HCT116 (cell line): ENCODE results near the gene TENM4. TPM values are rescaled to one million over a fixed set of nuclear protein-coding genes. Genes with fewer than 3 reads are reported as not detected.

Experiments used
- ATAC-seq: fragments of 200-7000 bp; cut with Tn5 transposase; 2 replicates; pipeline ENCODE4 v1.9.1; 2020; ENCODE audit warnings: mild to moderate bottlenecking, moderate library complexity
- BruUV-seq: library from RNA; stranded (reverse); fragments of 400-500 nt; replicated peaks from 2 replicates; lab custom pipeline; 2021; lab: Mats Ljungman, UMichigan
- CTCF ChIA-PET: fragments of 300-600 bp; sonication (Branson Sonifier 250); formaldehyde crosslinking; loops from one replicate; lab custom pipeline; 2021; ENCODE audit warnings: antibody characterized with exemption; lab: Charles Lee
- POLR2A ChIA-PET: fragments of 300-600, 350-600 bp; sonication (Branson Sonifier 250); formaldehyde crosslinking; loops from one replicate; lab custom pipeline; 2021; ENCODE audit warnings: antibody characterized with exemption; lab: Charles Lee
- RAD21 ChIA-PET, 2 experiments: fragments of 300-600 bp; sonication (Branson Sonifier 250); formaldehyde crosslinking; loops; one replicate each; lab custom pipeline; 2023; ENCODE audit warnings: low total read pairs in 2 of 2; ENCODE audit not compliant: uncharacterized antibody in 2 of 2, unreplicated experiment in 2 of 2, low non-redundant PET in 1 of 2; lab: Charles Lee
- DNase-seq: peaks from one replicate; pipeline ENCODE4 v3.0.0-alpha.2; 2010; ENCODE audit warnings: low read depth, low spot score
- H2AFZ ChIP-seq: fragments of 200-600 bp; shearing (Covaris generic), sonication (generic); 2 replicates; pipeline ENCODE4 v1.6.1; 2017; ENCODE audit warnings: low read depth, mixed run types, mixed read lengths, antibody characterized with exemption, low read length; ENCODE audit not compliant: poor library complexity, severe bottlenecking
- H3K27ac ChIP-seq: 2 replicates; pipeline ENCODE4 v1.5.1; 2012; ENCODE audit warnings: low read depth, low read length
- H3K27me3 ChIP-seq: fragments of 200-600 bp; sonication (generic); 2 replicates; pipeline ENCODE4 v1.6.1; 2016; ENCODE audit warnings: mixed run types, low read length, mixed read lengths; ENCODE audit not compliant: insufficient read depth
- H3K36me3 ChIP-seq, 2 experiments: fragments of 200-500 bp in 1 of 2; fragments of 200-600 bp in 1 of 2; sonication (Bioruptor generic) in 1 of 2; sonication (generic) in 1 of 2; 2 replicates each; pipeline versions ENCODE4 v1.5.1 to v1.6.1; 2014 to 2016; ENCODE audit warnings: low read length in 2 of 2, inconsistent platforms in 1 of 2, mixed read lengths in 1 of 2, mixed run types in 1 of 2; ENCODE audit not compliant: insufficient read depth in 2 of 2, control insufficient read depth in 1 of 2
- H3K4me1 ChIP-seq, 2 experiments: fragments of 200-600 bp in 1 of 2; sonication (generic) in 1 of 2; 2 replicates each; pipeline versions ENCODE4 v1.5.1 to v1.6.1; 2012 to 2017; ENCODE audit warnings: low read length in 2 of 2, inconsistent platforms in 1 of 2, mild to moderate bottlenecking in 1 of 2, mixed read lengths in 1 of 2, mixed run types in 1 of 2, moderate library complexity in 1 of 2; ENCODE audit not compliant: insufficient read depth in 2 of 2, control insufficient read depth in 1 of 2
- H3K4me2 ChIP-seq: fragments of 200-600 bp; sonication (generic); 2 replicates; pipeline ENCODE4 v1.6.1; 2017; ENCODE audit warnings: mixed run types, low read length, mixed read lengths
- H3K4me3 ChIP-seq, 2 experiments: fragments of 200-600 bp in 1 of 2; sonication (generic) in 1 of 2; replicated peaks in 1 of 2; 2 replicates each; pipeline ENCODE4 v1.5.1; 2011 to 2016; ENCODE audit warnings: low read length in 2 of 2, control low read depth in 1 of 2, low read depth in 1 of 2, mild to moderate bottlenecking in 1 of 2, mixed read lengths in 1 of 2, mixed run types in 1 of 2
- H3K79me2 ChIP-seq: fragments of 200-600 bp; sonication (generic); 2 replicates; pipeline ENCODE4 v1.6.1; 2017; ENCODE audit warnings: mild to moderate bottlenecking, mixed run types, low read length, moderate library complexity, mixed read lengths; ENCODE audit not compliant: insufficient read depth
- H3K9ac ChIP-seq: fragments of 200-600 bp; sonication (generic); 2 replicates; pipeline ENCODE4 v1.6.1; 2016; ENCODE audit warnings: low read length, mixed read lengths
- H3K9me2 ChIP-seq: fragments of 200-600 bp; sonication (generic), shearing (Covaris generic); 2 replicates; pipeline ENCODE4 v1.6.1; 2017; ENCODE audit warnings: mixed run types, mild to moderate bottlenecking, moderate library complexity; ENCODE audit not compliant: insufficient read depth
- H3K9me3 ChIP-seq, 2 experiments: fragments of 200-500 bp in 1 of 2; fragments of 200-600 bp in 1 of 2; sonication (Bioruptor generic) in 1 of 2; sonication (generic) in 1 of 2; 2 replicates each; pipeline ENCODE4 v1.6.1; 2014 to 2017; ENCODE audit warnings: low read length in 2 of 2, mixed read lengths in 2 of 2, inconsistent platforms in 1 of 2, low read depth in 1 of 2, mild to moderate bottlenecking in 1 of 2, mixed run types in 1 of 2, moderate library complexity in 1 of 2; ENCODE audit not compliant: control insufficient read depth in 1 of 2, insufficient read depth in 1 of 2
- H4K20me1 ChIP-seq: fragments of 200-600 bp; sonication (generic), shearing (Covaris generic); 2 replicates; pipeline ENCODE4 v1.6.1; 2017; ENCODE audit warnings: mixed run types, mild to moderate bottlenecking, moderate library complexity; ENCODE audit not compliant: insufficient read depth
- CBX3 ChIP-seq: IDR thresholded peaks from 2 replicates; pipeline ENCODE4 v1.6.1; 2012; ENCODE audit warnings: low read depth
- CEBPB ChIP-seq: IDR thresholded peaks from 2 replicates; pipeline ENCODE4 v1.6.1; 2012; ENCODE audit warnings: low read depth
- EGR1 ChIP-seq: IDR thresholded peaks from 2 replicates; pipeline ENCODE4 v1.6.1; 2012; ENCODE audit warnings: low read depth
- EZH2 ChIP-seq: fragments of 200-600 bp; sonication (generic); IDR thresholded peaks from 2 replicates; pipeline ENCODE4 v1.6.1; 2017; ENCODE audit warnings: antibody characterized with exemption, mixed run types
- FOSL1 ChIP-seq: IDR thresholded peaks from 2 replicates; pipeline ENCODE4 v1.6.1; 2012; ENCODE audit warnings: low read depth
- JUND ChIP-seq: IDR thresholded peaks from 2 replicates; pipeline ENCODE4 v1.6.1; 2012
- POLR2A ChIP-seq: IDR thresholded peaks from 2 replicates; pipeline ENCODE4 v1.7.0; 2011; ENCODE audit warnings: borderline replicate concordance; ENCODE audit not compliant: insufficient read depth, insufficient read length; ENCODE audit errors: extremely low read depth
- POLR2AphosphoS5 ChIP-seq: IDR thresholded peaks from 2 replicates; pipeline ENCODE4 v1.6.1; 2011; ENCODE audit warnings: mild to moderate bottlenecking, low read depth, low read length, moderate library complexity
- RAD21 ChIP-seq: IDR thresholded peaks from 2 replicates; pipeline ENCODE4 v1.6.1; 2012; ENCODE audit warnings: low read depth, mild to moderate bottlenecking
- SIN3A ChIP-seq: IDR thresholded peaks from 2 replicates; pipeline ENCODE4 v1.6.1; 2012; ENCODE audit warnings: low read depth
- SP1 ChIP-seq: IDR thresholded peaks from 2 replicates; pipeline ENCODE4 v1.6.1; 2012; ENCODE audit warnings: low read depth
- SRF ChIP-seq: IDR thresholded peaks from 2 replicates; pipeline ENCODE4 v1.6.1; 2012; ENCODE audit warnings: low read depth
- TCF7L2 ChIP-seq: IDR thresholded peaks from 2 replicates; pipeline ENCODE4 v1.7.0; 2011; ENCODE audit warnings: borderline replicate concordance, inconsistent platforms; ENCODE audit not compliant: insufficient read depth, insufficient read length; ENCODE audit errors: extremely low read depth
- ZFX ChIP-seq: fragments of 450-650 bp; IDR thresholded peaks from 2 replicates; pipeline ENCODE4 v1.6.1; 2017
- ZNF274 ChIP-seq: fragments of 200-500 bp; sonication (Bioruptor generic); IDR thresholded peaks from 2 replicates; pipeline ENCODE4 v1.6.1; 2014; ENCODE audit warnings: mild to moderate bottlenecking, low read depth, low read length, inconsistent platforms
- intact Hi-C: fragments of 100-400 bp; cut with micrococcal nuclease; formaldehyde crosslinking; loops from 2 replicates; pipeline ENCODE4 v1.10.0; 2022
- total RNA-seq: library from RNA; stranded (reverse); gene quantifications from one replicate; pipeline ENCODE4 v1.2.1, GENCODE V29; 2021; ENCODE audit not compliant: unreplicated experiment
- TF ChIP-seq, protein P1 (sequence below): IDR thresholded peaks from 2 replicates; pipeline ENCODE4 v1.6.1; 2011; ENCODE audit warnings: mild to moderate bottlenecking, low read length, moderate library complexity; ENCODE audit not compliant: insufficient replicate concordance; ENCODE audit errors: extremely low read depth
- TF ChIP-seq, protein P2 (sequence below): IDR thresholded peaks from 2 replicates; pipeline ENCODE4 v1.6.1; 2012; ENCODE audit warnings: low read depth
- TF ChIP-seq, protein P3 (sequence below): IDR thresholded peaks from 2 replicates; pipeline ENCODE4 v1.6.1; 2012

The TENM4 gene
- total RNA-seq, 1 experiment from 2014 or later = 0.05 TPM

DNA sequence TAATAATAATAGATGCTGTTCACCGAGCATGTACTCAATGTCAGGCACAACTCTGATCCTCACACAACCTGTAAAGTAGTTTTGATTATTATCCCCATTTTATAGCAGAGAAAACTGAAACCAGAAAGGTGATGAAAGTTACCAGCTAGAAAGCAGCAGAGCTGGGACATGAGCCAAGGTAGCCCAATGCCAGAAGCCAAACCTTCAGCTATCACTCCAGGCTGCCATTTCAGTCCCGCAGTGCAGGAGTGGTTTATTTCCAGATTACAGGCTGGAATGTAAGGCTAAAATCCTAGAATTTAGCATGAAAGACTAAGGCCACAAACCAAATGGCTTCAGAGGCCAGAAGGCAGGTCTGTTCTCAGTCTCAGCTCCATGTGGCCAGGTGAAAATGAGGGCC, 108.8 kb downstream of the TENM4 start:
- Histone ChIP-seq H3K4me1 (no peaks in the 10 kb centered on the region), H3K9ac (no peak overlapping the region), H3K9me3 (no peaks in the 10 kb centered on the region), H3K9me2 (no peaks in the 10 kb centered on the region), H4K20me1 (no peaks in the 10 kb centered on the region), H2AFZ (no peak overlapping the region), H3K4me2 (no peak overlapping the region), H3K36me3 (no peaks in the 10 kb centered on the region), H3K27me3 (peaks cover 30% of the 10 kb centered on the region), H3K79me2 (no peaks in the 10 kb centered on the region), H3K27ac (no peak overlapping the region), H3K4me3 (no peak overlapping the region)
- TF ChIP-seq, protein P1, sequence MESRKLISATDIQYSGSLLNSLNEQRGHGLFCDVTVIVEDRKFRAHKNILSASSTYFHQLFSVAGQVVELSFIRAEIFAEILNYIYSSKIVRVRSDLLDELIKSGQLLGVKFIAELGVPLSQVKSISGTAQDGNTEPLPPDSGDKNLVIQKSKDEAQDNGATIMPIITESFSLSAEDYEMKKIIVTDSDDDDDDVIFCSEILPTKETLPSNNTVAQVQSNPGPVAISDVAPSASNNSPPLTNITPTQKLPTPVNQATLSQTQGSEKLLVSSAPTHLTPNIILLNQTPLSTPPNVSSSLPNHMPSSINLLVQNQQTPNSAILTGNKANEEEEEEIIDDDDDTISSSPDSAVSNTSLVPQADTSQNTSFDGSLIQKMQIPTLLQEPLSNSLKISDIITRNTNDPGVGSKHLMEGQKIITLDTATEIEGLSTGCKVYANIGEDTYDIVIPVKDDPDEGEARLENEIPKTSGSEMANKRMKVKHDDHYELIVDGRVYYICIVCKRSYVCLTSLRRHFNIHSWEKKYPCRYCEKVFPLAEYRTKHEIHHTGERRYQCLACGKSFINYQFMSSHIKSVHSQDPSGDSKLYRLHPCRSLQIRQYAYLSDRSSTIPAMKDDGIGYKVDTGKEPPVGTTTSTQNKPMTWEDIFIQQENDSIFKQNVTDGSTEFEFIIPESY = no peak
- TF ChIP-seq SRF = no peak
- no peak for TF ChIP-seq EZH2
- TF ChIP-seq EGR1 = no peak
- no peak for TF ChIP-seq JUND
- no peak for TF ChIP-seq ZFX
- TF ChIP-seq, protein P2, sequence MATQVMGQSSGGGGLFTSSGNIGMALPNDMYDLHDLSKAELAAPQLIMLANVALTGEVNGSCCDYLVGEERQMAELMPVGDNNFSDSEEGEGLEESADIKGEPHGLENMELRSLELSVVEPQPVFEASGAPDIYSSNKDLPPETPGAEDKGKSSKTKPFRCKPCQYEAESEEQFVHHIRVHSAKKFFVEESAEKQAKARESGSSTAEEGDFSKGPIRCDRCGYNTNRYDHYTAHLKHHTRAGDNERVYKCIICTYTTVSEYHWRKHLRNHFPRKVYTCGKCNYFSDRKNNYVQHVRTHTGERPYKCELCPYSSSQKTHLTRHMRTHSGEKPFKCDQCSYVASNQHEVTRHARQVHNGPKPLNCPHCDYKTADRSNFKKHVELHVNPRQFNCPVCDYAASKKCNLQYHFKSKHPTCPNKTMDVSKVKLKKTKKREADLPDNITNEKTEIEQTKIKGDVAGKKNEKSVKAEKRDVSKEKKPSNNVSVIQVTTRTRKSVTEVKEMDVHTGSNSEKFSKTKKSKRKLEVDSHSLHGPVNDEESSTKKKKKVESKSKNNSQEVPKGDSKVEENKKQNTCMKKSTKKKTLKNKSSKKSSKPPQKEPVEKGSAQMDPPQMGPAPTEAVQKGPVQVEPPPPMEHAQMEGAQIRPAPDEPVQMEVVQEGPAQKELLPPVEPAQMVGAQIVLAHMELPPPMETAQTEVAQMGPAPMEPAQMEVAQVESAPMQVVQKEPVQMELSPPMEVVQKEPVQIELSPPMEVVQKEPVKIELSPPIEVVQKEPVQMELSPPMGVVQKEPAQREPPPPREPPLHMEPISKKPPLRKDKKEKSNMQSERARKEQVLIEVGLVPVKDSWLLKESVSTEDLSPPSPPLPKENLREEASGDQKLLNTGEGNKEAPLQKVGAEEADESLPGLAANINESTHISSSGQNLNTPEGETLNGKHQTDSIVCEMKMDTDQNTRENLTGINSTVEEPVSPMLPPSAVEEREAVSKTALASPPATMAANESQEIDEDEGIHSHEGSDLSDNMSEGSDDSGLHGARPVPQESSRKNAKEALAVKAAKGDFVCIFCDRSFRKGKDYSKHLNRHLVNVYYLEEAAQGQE = no peak
- TF ChIP-seq POLR2AphosphoS5 = no peak
- TF ChIP-seq, protein P3, sequence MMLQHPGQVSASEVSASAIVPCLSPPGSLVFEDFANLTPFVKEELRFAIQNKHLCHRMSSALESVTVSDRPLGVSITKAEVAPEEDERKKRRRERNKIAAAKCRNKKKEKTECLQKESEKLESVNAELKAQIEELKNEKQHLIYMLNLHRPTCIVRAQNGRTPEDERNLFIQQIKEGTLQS = no peak
- TF ChIP-seq SIN3A = no peak
- no peak for TF ChIP-seq TCF7L2
- no peak for TF ChIP-seq CEBPB
- TF ChIP-seq ZNF274 = no peak
- TF ChIP-seq RAD21 = no peak
- no peak for TF ChIP-seq SP1
- no peak for TF ChIP-seq CBX3
- no peak for TF ChIP-seq FOSL1
- no peak for TF ChIP-seq POLR2A
- no TSS peak for BruUV-seq
- intact Hi-C loops = no loop called here
- ChIA-PET POLR2A (no interaction called here), CTCF (no interaction called here), RAD21 (no interaction called here)
- ATAC-seq (no peak), DNase-seq (no peak)
